Cardiac muscle cell (in vitro differentiated cells and primary cell): Measurements from ENCODE around the gene RPS4Y1. TPM values are rescaled to one million over a fixed set of nuclear protein-coding genes. Genes with fewer than 3 reads are reported as not detected.
A peak's percentile ranks its signal among the peaks of the same experiment; 100 is the strongest.

Source experiments
- DNase-seq, 2 donors: peaks; one replicate each; pipeline versions ENCODE4 v3.0.0 to v3.0.0-alpha.2; 2010 to 2017; ENCODE audit warnings: low read depth in 1 of 2, low spot score in 1 of 2
- H3K27ac ChIP-seq: fragments of 200-600 bp; sonication (generic); 2 replicates; pipeline ENCODE4 v1.5.1; 2016
- H3K27me3 ChIP-seq: fragments of 200-600 bp; sonication (generic); 2 replicates; pipeline ENCODE4 v1.6.0; 2016; ENCODE audit warnings: control low read depth
- H3K36me3 ChIP-seq: fragments of 200-600 bp; sonication (generic); 2 replicates; pipeline ENCODE4 v1.5.1; 2016; ENCODE audit warnings: control low read depth
- H3K4me1 ChIP-seq: fragments of 200-600 bp; sonication (generic); 2 replicates; pipeline ENCODE4 v1.8.1; 2017; ENCODE audit warnings: low read depth, mild to moderate bottlenecking, mixed run types
- H3K4me3 ChIP-seq: fragments of 200-600 bp; sonication (generic); 2 replicates; pipeline ENCODE4 v1.5.1; 2016; ENCODE audit warnings: mild to moderate bottlenecking
- H3K9me3 ChIP-seq: fragments of 200-600 bp; sonication (generic); 2 replicates; pipeline ENCODE4 v1.5.1; 2017; ENCODE audit warnings: low read depth, mild to moderate bottlenecking, control low read depth
- CTCF ChIP-seq: IDR thresholded peaks from 2 replicates; pipeline ENCODE4 v1.5.1; 2012; ENCODE audit warnings: low read depth, mild to moderate bottlenecking, low read length
- polyA plus RNA-seq: library from polyadenylated mRNA; unstranded; fragments of >200 nt; fragmentation: Nextera tagmentation; extraction: Ambion mirVana; gene quantifications from 2 replicates; pipeline ENCODE4 v1.2.1, GENCODE V29; 2016
- total RNA-seq: library from RNA; depleted of rRNA; stranded (reverse); fragments of >200 nt; gene quantifications from 2 replicates; pipeline ENCODE4 v1.2.3, GENCODE V29; 2016

The RPS4Y1 gene
- total and polyA plus RNA-seq, 2 experiments from 2014 or later: not detected

- no peak for TF ChIP-seq CTCF
- Histone ChIP-seq H3K27me3 (no peaks in the 10 kb centered on the region), H3K4me1 (no peaks in the 10 kb centered on the region), H3K4me3 (no peak overlapping the region), H3K27ac (no peak overlapping the region), H3K9me3 (no peaks in the 10 kb centered on the region), H3K36me3 (no peaks in the 10 kb centered on the region)
- DNase-seq: peak in 1 of 2 donors; percentile 60
Measured at GRCh38 chrY:2883561-2883960, 42.2 kb downstream of the RPS4Y1 start.

- Histone ChIP-seq H3K27me3 (no peaks in the 10 kb centered on the region), H3K4me3 (no peak overlapping the region)
Measured at GRCh38 chrY:2885880-2886279, 44.5 kb downstream of the RPS4Y1 start.

GRCh38 chrY:2887386-2887785, 46.0 kb downstream of the RPS4Y1 start:
- Histone ChIP-seq H3K27me3 (no peaks in the 10 kb centered on the region), H3K4me3 (no peak overlapping the region), H3K4me1 (no peaks in the 10 kb centered on the region), H3K27ac (no peak overlapping the region), H3K9me3 (no peaks in the 10 kb centered on the region), H3K36me3 (no peaks in the 10 kb centered on the region)
- no peak for TF ChIP-seq CTCF
- peak in 1 of 2 donors; percentile 74 for DNase-seq

More at GRCh38 chrY:2885880-2886279, 44.5 kb downstream of the RPS4Y1 start:
- H3K9me3 ChIP-seq: no peaks in the 10 kb centered on the region
- no peaks in the 10 kb centered on the region for H3K4me1 ChIP-seq
- no peak for TF ChIP-seq CTCF
- H3K36me3 ChIP-seq: no peaks in the 10 kb centered on the region
- no peak overlapping the region for H3K27ac ChIP-seq
- no peak for DNase-seq

GRCh38 chrY:2887955-2888354, 46.6 kb downstream of the RPS4Y1 start:
- no peak overlapping the region for H3K4me3 ChIP-seq
- H3K27ac ChIP-seq: no peak overlapping the region
- no peaks in the 10 kb centered on the region for H3K36me3 ChIP-seq
- TF ChIP-seq CTCF: no peak
- no peaks in the 10 kb centered on the region for H3K9me3 ChIP-seq
- peak in 1 of 2 donors; percentile 48 for DNase-seq
- H3K4me1 ChIP-seq: no peaks in the 10 kb centered on the region
- no peaks in the 10 kb centered on the region for H3K27me3 ChIP-seq

- Histone ChIP-seq H3K27me3 (no peaks in the 10 kb centered on the region), H3K27ac (no peak overlapping the region), H3K4me1 (no peaks in the 10 kb centered on the region), H3K9me3 (no peaks in the 10 kb centered on the region), H3K36me3 (no peaks in the 10 kb centered on the region), H3K4me3 (no peak overlapping the region)
- peak in 1 of 2 donors; percentile 47 for DNase-seq
- no peak for TF ChIP-seq CTCF
Measured at GRCh38 chrY:2893471-2893870, 52.1 kb downstream of the RPS4Y1 start.

- Histone ChIP-seq H3K9me3 (no peaks in the 10 kb centered on the region), H3K27ac (no peak overlapping the region), H3K27me3 (no peaks in the 10 kb centered on the region), H3K4me3 (no peak overlapping the region), H3K36me3 (no peaks in the 10 kb centered on the region), H3K4me1 (no peaks in the 10 kb centered on the region)
- no peak for DNase-seq
- TF ChIP-seq CTCF: no peak
Measured at GRCh38 chrY:2896050-2896449, 54.6 kb downstream of the RPS4Y1 start.
